BE2C (cell line): Measurements from ENCODE around the gene CRYBB3.
"Not testable (repeated sequence)": the region's sequence is repeated elsewhere in the genome, so short reads cannot be mapped to it uniquely, and the experiment has no call there.

Experiments
- DNase-seq: peaks from one replicate; pipeline ENCODE4 v3.0.0-alpha.2; 2020
- H3K27me3 ChIP-seq: fragments of 250-450 bp; sonication (Bioruptor Pico); 2 replicates; pipeline ENCODE4 v1.5.1; 2020; ENCODE audit warnings: mild to moderate bottlenecking
- H3K36me3 ChIP-seq: fragments of 250-450 bp; sonication (Bioruptor Pico); 2 replicates; pipeline ENCODE4 v1.5.1; 2020; ENCODE audit warnings: mild to moderate bottlenecking
- H3K4me1 ChIP-seq: fragments of 250-450 bp; sonication (Bioruptor Pico); 2 replicates; pipeline ENCODE4 v1.5.1; 2020
- H3K4me3 ChIP-seq: 2 replicates; pipeline ENCODE4 v1.5.1; 2011; ENCODE audit warnings: low read depth, low read length
- H3K9me3 ChIP-seq: fragments of 250-450 bp; sonication (Bioruptor Pico); 2 replicates; pipeline ENCODE4 v1.5.1; 2020
- CTCF ChIP-seq: IDR thresholded peaks from 2 replicates; pipeline ENCODE4 v1.5.1; 2012; ENCODE audit warnings: mild to moderate bottlenecking, low read depth, low read length

The CRYBB3 gene

DNA sequence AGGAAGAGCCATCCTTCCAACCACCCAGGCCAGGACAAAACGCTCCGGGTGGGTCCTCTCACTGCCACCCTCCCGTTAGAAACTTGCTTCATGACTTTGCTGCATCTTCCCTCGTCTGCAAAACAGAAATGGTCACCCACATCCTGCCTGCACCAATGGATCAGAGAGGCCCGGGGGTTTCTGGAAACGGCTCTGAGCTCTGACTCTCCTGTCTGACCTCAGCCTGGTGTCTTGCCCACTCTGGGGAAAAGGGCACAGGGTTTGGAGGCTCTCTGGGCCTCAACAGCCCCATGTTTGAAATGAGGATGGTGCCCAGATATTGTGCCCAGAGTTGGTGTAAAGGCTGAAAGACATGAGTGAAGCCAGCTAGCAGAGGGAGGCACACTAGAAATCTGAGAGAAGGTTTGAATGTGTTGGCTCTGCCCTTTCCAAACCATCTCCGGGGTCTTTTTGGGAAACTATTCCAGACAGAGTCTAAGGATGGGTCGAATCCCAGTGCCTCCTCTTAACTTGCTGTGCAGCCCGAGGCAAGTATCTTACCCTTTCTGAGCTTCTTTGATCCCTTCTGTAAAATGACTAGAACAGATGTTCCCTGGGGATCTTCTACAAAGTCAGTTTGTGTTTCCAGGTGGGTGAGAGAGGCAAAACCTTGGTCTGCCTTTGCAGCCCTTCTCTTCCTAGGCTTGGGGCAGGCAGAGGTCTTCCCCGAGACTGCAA, 2.1 kb downstream of the CRYBB3 start:
- Histone ChIP-seq H3K9me3 (no peaks in the 10 kb centered on the region), H3K4me3 (no peak overlapping the region), H3K4me1 (no peaks in the 10 kb centered on the region), H3K36me3 (no peaks in the 10 kb centered on the region), H3K27me3 (no peaks in the 10 kb centered on the region)
- no peak for DNase-seq
- no peak for TF ChIP-seq CTCF

DNA sequence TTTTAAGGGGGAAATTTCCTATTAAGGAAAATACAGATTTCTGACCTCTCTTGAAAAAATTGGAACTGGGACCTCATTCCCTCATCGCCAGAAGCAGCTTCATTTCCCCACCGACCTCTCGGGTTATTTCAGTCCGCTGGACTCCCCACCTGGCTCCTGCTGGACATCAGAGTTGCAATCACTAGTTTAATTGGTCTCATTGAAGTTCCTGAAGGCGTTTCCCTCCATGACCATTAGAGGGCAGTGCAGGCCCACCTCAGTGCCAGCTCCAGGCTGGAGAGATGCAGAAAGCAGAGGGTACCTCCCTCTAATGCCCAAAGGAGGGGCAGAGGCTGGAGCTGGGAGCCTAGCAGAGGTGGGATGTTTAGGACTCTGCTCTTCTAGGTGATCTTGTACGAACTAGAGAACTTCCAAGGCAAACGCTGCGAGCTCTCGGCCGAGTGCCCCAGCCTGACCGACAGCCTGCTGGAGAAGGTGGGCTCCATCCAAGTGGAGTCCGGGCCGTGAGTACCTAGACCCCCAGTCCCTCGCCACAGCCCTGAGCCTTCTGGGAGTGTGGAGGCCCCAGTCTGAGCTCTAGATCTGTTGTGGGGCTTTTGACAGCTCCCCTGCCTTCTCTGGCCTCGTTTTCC, 2.7 kb downstream of the CRYBB3 start:
- peak; percentile 94 for TF ChIP-seq CTCF
- no peaks in the 10 kb centered on the region for H3K9me3 ChIP-seq
- H3K36me3 ChIP-seq = no peaks in the 10 kb centered on the region
- H3K4me3 ChIP-seq = no peak overlapping the region
- H3K27me3 ChIP-seq = no peaks in the 10 kb centered on the region
- no peaks in the 10 kb centered on the region for H3K4me1 ChIP-seq
- peak; percentile 76 for DNase-seq

DNA sequence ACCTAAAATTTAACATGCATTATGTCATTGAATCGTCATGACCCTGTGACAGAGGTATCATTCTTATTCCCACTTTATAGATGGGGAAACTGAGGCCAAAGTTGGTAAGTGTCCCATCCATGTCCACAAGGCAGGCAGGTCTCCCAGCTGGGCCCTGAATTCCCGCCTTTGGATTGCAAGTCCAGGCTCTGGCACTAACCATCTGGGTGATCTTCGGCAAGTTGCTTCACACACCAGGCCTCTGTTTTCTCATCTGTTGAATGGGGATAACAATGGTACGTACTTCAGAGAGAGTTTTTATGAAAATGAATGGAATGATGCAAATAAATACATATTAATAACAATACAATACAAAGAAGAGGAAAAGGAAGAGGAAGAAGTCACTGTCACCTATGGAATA, 3.4 kb downstream of the CRYBB3 start:
- H3K9me3 ChIP-seq = no peaks in the 10 kb centered on the region
- H3K4me1 ChIP-seq = no peaks in the 10 kb centered on the region
- no peak for DNase-seq
- H3K27me3 ChIP-seq = no peaks in the 10 kb centered on the region
- no peaks in the 10 kb centered on the region for H3K36me3 ChIP-seq
- TF ChIP-seq CTCF = no peak
- H3K4me3 ChIP-seq = no peak overlapping the region

- H3K36me3 ChIP-seq, DNase-seq, H3K9me3 ChIP-seq, H3K4me3 ChIP-seq, H3K27me3 ChIP-seq, H3K4me1 ChIP-seq: not testable (repeated sequence)
Measured at GRCh38 chr22:25204547-25204946, 4.9 kb downstream of the CRYBB3 start.

- no peak for DNase-seq
- no peak overlapping the region for H3K4me3 ChIP-seq
- H3K4me1 ChIP-seq = no peaks in the 10 kb centered on the region
- no peak for TF ChIP-seq CTCF
- no peaks in the 10 kb centered on the region; the same call in 1 of the 2 replicates for H3K27me3 ChIP-seq
- no peaks in the 10 kb centered on the region for H3K36me3 ChIP-seq
- H3K9me3 ChIP-seq = no peaks in the 10 kb centered on the region
Measured at GRCh38 chr22:25205847-25206246, 6.2 kb downstream of the CRYBB3 start.

DNA sequence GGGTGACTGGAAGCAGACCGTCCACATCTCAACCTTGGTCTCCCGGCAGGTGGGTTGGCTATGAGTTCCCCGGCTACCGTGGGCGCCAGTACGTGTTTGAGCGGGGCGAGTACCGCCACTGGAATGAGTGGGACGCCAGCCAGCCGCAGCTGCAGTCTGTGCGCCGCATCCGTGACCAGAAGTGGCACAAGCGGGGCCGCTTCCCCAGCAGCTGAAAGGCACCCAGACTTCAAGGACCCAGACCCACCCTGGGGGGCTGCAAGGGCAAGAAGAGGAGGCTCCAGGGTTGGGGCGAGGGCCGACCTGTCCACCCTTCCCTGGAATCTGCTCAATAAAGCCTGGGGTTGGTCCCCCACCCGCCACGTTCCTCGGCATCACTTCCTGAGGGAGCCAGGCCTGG, 7.3 kb downstream of the CRYBB3 start:
- Histone ChIP-seq H3K36me3 (no peaks in the 10 kb centered on the region), H3K27me3 (no peaks in the 10 kb centered on the region; the same call in 1 of the 2 replicates), H3K4me3 (no peak overlapping the region), H3K9me3 (no peaks in the 10 kb centered on the region), H3K4me1 (no peaks in the 10 kb centered on the region)
- DNase-seq = no peak
- no peak for TF ChIP-seq CTCF
